HCT116 (cell line): ENCODE measurements around the gene SDK1. TPM values are rescaled to one million over a fixed set of nuclear protein-coding genes. Genes with fewer than 3 reads are reported as not detected.

ENCODE experiments used
- ATAC-seq: fragments of 200-7000 bp; cut with Tn5 transposase; 2 replicates; pipeline ENCODE4 v1.9.1; 2020; ENCODE audit warnings: mild to moderate bottlenecking, moderate library complexity
- BruUV-seq: library from RNA; stranded (reverse); fragments of 400-500 nt; replicated peaks from 2 replicates; lab custom pipeline; 2021; lab: Mats Ljungman, UMichigan
- CTCF ChIA-PET: fragments of 300-600 bp; sonication (Branson Sonifier 250); formaldehyde crosslinking; loops from one replicate; lab custom pipeline; 2021; ENCODE audit warnings: antibody characterized with exemption; lab: Charles Lee
- POLR2A ChIA-PET: fragments of 300-600, 350-600 bp; sonication (Branson Sonifier 250); formaldehyde crosslinking; loops from one replicate; lab custom pipeline; 2021; ENCODE audit warnings: antibody characterized with exemption; lab: Charles Lee
- RAD21 ChIA-PET, 2 experiments: fragments of 300-600 bp; sonication (Branson Sonifier 250); formaldehyde crosslinking; loops; one replicate each; lab custom pipeline; 2023; ENCODE audit warnings: low total read pairs in 2 of 2; ENCODE audit not compliant: uncharacterized antibody in 2 of 2, unreplicated experiment in 2 of 2, low non-redundant PET in 1 of 2; lab: Charles Lee
- DNase-seq: peaks from one replicate; pipeline ENCODE4 v3.0.0-alpha.2; 2010; ENCODE audit warnings: low read depth, low spot score
- H2AFZ ChIP-seq: fragments of 200-600 bp; shearing (Covaris generic), sonication (generic); 2 replicates; pipeline ENCODE4 v1.6.1; 2017; ENCODE audit warnings: low read depth, mixed run types, mixed read lengths, antibody characterized with exemption, low read length; ENCODE audit not compliant: poor library complexity, severe bottlenecking
- H3K27ac ChIP-seq: 2 replicates; pipeline ENCODE4 v1.5.1; 2012; ENCODE audit warnings: low read depth, low read length
- H3K27me3 ChIP-seq: fragments of 200-600 bp; sonication (generic); 2 replicates; pipeline ENCODE4 v1.6.1; 2016; ENCODE audit warnings: mixed run types, low read length, mixed read lengths; ENCODE audit not compliant: insufficient read depth
- H3K36me3 ChIP-seq, 2 experiments: fragments of 200-500 bp in 1 of 2; fragments of 200-600 bp in 1 of 2; sonication (Bioruptor generic) in 1 of 2; sonication (generic) in 1 of 2; 2 replicates each; pipeline versions ENCODE4 v1.5.1 to v1.6.1; 2014 to 2016; ENCODE audit warnings: low read length in 2 of 2, inconsistent platforms in 1 of 2, mixed read lengths in 1 of 2, mixed run types in 1 of 2; ENCODE audit not compliant: insufficient read depth in 2 of 2, control insufficient read depth in 1 of 2
- H3K4me1 ChIP-seq, 2 experiments: fragments of 200-600 bp in 1 of 2; sonication (generic) in 1 of 2; 2 replicates each; pipeline versions ENCODE4 v1.5.1 to v1.6.1; 2012 to 2017; ENCODE audit warnings: low read length in 2 of 2, inconsistent platforms in 1 of 2, mild to moderate bottlenecking in 1 of 2, mixed read lengths in 1 of 2, mixed run types in 1 of 2, moderate library complexity in 1 of 2; ENCODE audit not compliant: insufficient read depth in 2 of 2, control insufficient read depth in 1 of 2
- H3K4me2 ChIP-seq: fragments of 200-600 bp; sonication (generic); 2 replicates; pipeline ENCODE4 v1.6.1; 2017; ENCODE audit warnings: mixed run types, low read length, mixed read lengths
- H3K4me3 ChIP-seq, 2 experiments: fragments of 200-600 bp in 1 of 2; sonication (generic) in 1 of 2; replicated peaks in 1 of 2; 2 replicates each; pipeline ENCODE4 v1.5.1; 2011 to 2016; ENCODE audit warnings: low read length in 2 of 2, control low read depth in 1 of 2, low read depth in 1 of 2, mild to moderate bottlenecking in 1 of 2, mixed read lengths in 1 of 2, mixed run types in 1 of 2
- H3K79me2 ChIP-seq: fragments of 200-600 bp; sonication (generic); 2 replicates; pipeline ENCODE4 v1.6.1; 2017; ENCODE audit warnings: mild to moderate bottlenecking, mixed run types, low read length, moderate library complexity, mixed read lengths; ENCODE audit not compliant: insufficient read depth
- H3K9ac ChIP-seq: fragments of 200-600 bp; sonication (generic); 2 replicates; pipeline ENCODE4 v1.6.1; 2016; ENCODE audit warnings: low read length, mixed read lengths
- H3K9me2 ChIP-seq: fragments of 200-600 bp; sonication (generic), shearing (Covaris generic); 2 replicates; pipeline ENCODE4 v1.6.1; 2017; ENCODE audit warnings: mixed run types, mild to moderate bottlenecking, moderate library complexity; ENCODE audit not compliant: insufficient read depth
- H3K9me3 ChIP-seq, 2 experiments: fragments of 200-500 bp in 1 of 2; fragments of 200-600 bp in 1 of 2; sonication (Bioruptor generic) in 1 of 2; sonication (generic) in 1 of 2; 2 replicates each; pipeline ENCODE4 v1.6.1; 2014 to 2017; ENCODE audit warnings: low read length in 2 of 2, mixed read lengths in 2 of 2, inconsistent platforms in 1 of 2, low read depth in 1 of 2, mild to moderate bottlenecking in 1 of 2, mixed run types in 1 of 2, moderate library complexity in 1 of 2; ENCODE audit not compliant: control insufficient read depth in 1 of 2, insufficient read depth in 1 of 2
- H4K20me1 ChIP-seq: fragments of 200-600 bp; sonication (generic), shearing (Covaris generic); 2 replicates; pipeline ENCODE4 v1.6.1; 2017; ENCODE audit warnings: mixed run types, mild to moderate bottlenecking, moderate library complexity; ENCODE audit not compliant: insufficient read depth
- ATF3 ChIP-seq: IDR thresholded peaks from 2 replicates; pipeline ENCODE4 v1.6.1; 2012
- CTCF ChIP-seq, 3 experiments: fragments of 200-600 bp in 1 of 3; sonication (generic) in 1 of 3; IDR thresholded peaks in 2 of 3; conservative IDR thresholded peaks in 1 of 3; 2 replicates each; pipeline ENCODE4 v1.5.1; 2012 to 2017; ENCODE audit warnings: low read depth in 2 of 3, low read length in 2 of 3, antibody characterized with exemption in 1 of 3, borderline replicate concordance in 1 of 3, control low read depth in 1 of 3, mild to moderate bottlenecking in 1 of 3, mixed read lengths in 1 of 3, mixed run types in 1 of 3, moderate library complexity in 1 of 3; ENCODE audit not compliant: insufficient read depth in 1 of 3
- EGR1 ChIP-seq: IDR thresholded peaks from 2 replicates; pipeline ENCODE4 v1.6.1; 2012; ENCODE audit warnings: low read depth
- EZH2phosphoT487 ChIP-seq: fragments of 200-600 bp; IDR thresholded peaks from 2 replicates; pipeline ENCODE4 v1.6.1; 2018; ENCODE audit warnings: antibody characterized with exemption, borderline replicate concordance
- FOSL1 ChIP-seq: IDR thresholded peaks from 2 replicates; pipeline ENCODE4 v1.6.1; 2012; ENCODE audit warnings: low read depth
- JUND ChIP-seq: IDR thresholded peaks from 2 replicates; pipeline ENCODE4 v1.6.1; 2012
- MAX ChIP-seq: IDR thresholded peaks from 2 replicates; pipeline ENCODE4 v1.6.1; 2012
- RAD21 ChIP-seq: IDR thresholded peaks from 2 replicates; pipeline ENCODE4 v1.6.1; 2012; ENCODE audit warnings: low read depth, mild to moderate bottlenecking
- SIN3A ChIP-seq: IDR thresholded peaks from 2 replicates; pipeline ENCODE4 v1.6.1; 2012; ENCODE audit warnings: low read depth
- SRF ChIP-seq: IDR thresholded peaks from 2 replicates; pipeline ENCODE4 v1.6.1; 2012; ENCODE audit warnings: low read depth
- TCF7L2 ChIP-seq: IDR thresholded peaks from 2 replicates; pipeline ENCODE4 v1.7.0; 2011; ENCODE audit warnings: borderline replicate concordance, inconsistent platforms; ENCODE audit not compliant: insufficient read depth, insufficient read length; ENCODE audit errors: extremely low read depth
- YY1 ChIP-seq: IDR thresholded peaks from 2 replicates; pipeline ENCODE4 v1.6.1; 2011; ENCODE audit warnings: low read length, low read depth, moderate library complexity, mild to moderate bottlenecking; ENCODE audit not compliant: insufficient replicate concordance; ENCODE audit errors: extremely low read depth
- ZBTB33 ChIP-seq: IDR thresholded peaks from 2 replicates; pipeline ENCODE4 v1.6.1; 2011; ENCODE audit warnings: mild to moderate bottlenecking, low read length, moderate library complexity; ENCODE audit not compliant: insufficient replicate concordance; ENCODE audit errors: extremely low read depth
- ZFX ChIP-seq: fragments of 450-650 bp; IDR thresholded peaks from 2 replicates; pipeline ENCODE4 v1.6.1; 2017
- intact Hi-C: fragments of 100-400 bp; cut with micrococcal nuclease; formaldehyde crosslinking; loops from 2 replicates; pipeline ENCODE4 v1.10.0; 2022
- total RNA-seq: library from RNA; stranded (reverse); gene quantifications from one replicate; pipeline ENCODE4 v1.2.1, GENCODE V29; 2021; ENCODE audit not compliant: unreplicated experiment

SDK1 gene
- total RNA-seq, 1 experiment from 2014 or later, result 0.05 TPM

GRCh38 chr7:4131063-4131462 is 830.0 kb downstream of the SDK1 start:
- no peaks in the 10 kb centered on the region for H3K79me2 ChIP-seq
- no peaks in the 10 kb centered on the region for H3K9me2 ChIP-seq
- TF ChIP-seq TCF7L2, result no peak
- TF ChIP-seq SIN3A, result no peak
- TF ChIP-seq ATF3, result no peak
- TF ChIP-seq CTCF (IDR thresholded peaks at IDR 0.05 in 2 of 3, conservative IDR thresholded peaks at IDR 0.05 in 1 of 3; ENCODE audit: borderline replicate concordance in 1 of 3, insufficient read depth in 1 of 3, low read depth in 2 of 3, low read length in 2 of 3), result peak in 1 of 3 experiments; percentile 12; a peak in 1 of 6 replicates
- intact Hi-C loops, result no loop called here
- CTCF ChIA-PET, result no interaction called here
- DNase-seq (no peak), ATAC-seq (peak; percentile 69)
- no peak overlapping the region for H2AFZ ChIP-seq
- no peaks in the 10 kb centered on the region for H3K4me1 ChIP-seq
- H3K4me2 ChIP-seq, result no peak overlapping the region
- BruUV-seq, result no TSS peak
- RAD21 ChIA-PET, result no interaction called here
- no peak overlapping the region for H3K4me3 ChIP-seq
- no peaks in the 10 kb centered on the region for H3K36me3 ChIP-seq
- 0 out of 2 replicates have a peak, but pooled peaks cover 4% of the 10 kb centered on the region for H3K27me3 ChIP-seq
- H3K9ac ChIP-seq, result no peak overlapping the region
- H4K20me1 ChIP-seq, result no peaks in the 10 kb centered on the region
- no peaks in the 10 kb centered on the region for H3K9me3 ChIP-seq
- POLR2A ChIA-PET, result no interaction called here
- H3K27ac ChIP-seq, result no peak overlapping the region

- POLR2A ChIA-PET, result no interaction called here
- DNase-seq (no peak), ATAC-seq (no peak)
- BruUV-seq, result no TSS peak
- Histone ChIP-seq H4K20me1 (no peaks in the 10 kb centered on the region), H3K79me2 (no peaks in the 10 kb centered on the region), H3K27me3 (0 out of 2 replicates have a peak, but pooled peaks cover under 1% of the 10 kb centered on the region), H3K9ac (no peak overlapping the region), H3K9me2 (no peaks in the 10 kb centered on the region), H3K9me3 (no peaks in the 10 kb centered on the region), H2AFZ (no peak overlapping the region), H3K4me3 (no peak overlapping the region), H3K36me3 (no peaks in the 10 kb centered on the region), H3K4me2 (no peak overlapping the region), H3K27ac (no peak overlapping the region), H3K4me1 (no peaks in the 10 kb centered on the region)
- RAD21 ChIA-PET, result no interaction called here
- TF ChIP-seq EZH2phosphoT487, result no peak
- no peak for TF ChIP-seq ZFX
- no peak for TF ChIP-seq RAD21
- no peak for TF ChIP-seq YY1
- no peak for TF ChIP-seq ZBTB33
- TF ChIP-seq FOSL1, result no peak
- TF ChIP-seq EGR1, result no peak
- TF ChIP-seq JUND, result no peak
- TF ChIP-seq SRF, result no peak
- TF ChIP-seq MAX, result no peak
- no peak for TF ChIP-seq CTCF (IDR thresholded peaks at IDR 0.05 in 2 of 3, conservative IDR thresholded peaks at IDR 0.05 in 1 of 3; ENCODE audit: borderline replicate concordance in 1 of 3, insufficient read depth in 1 of 3, low read depth in 2 of 3, low read length in 2 of 3)
- intact Hi-C loops, result no loop called here
- CTCF ChIA-PET, result no interaction called here
Observed at GRCh38 chr7:4132221-4132620, 831.2 kb downstream of the SDK1 start.
